Fibroblast of lung (primary cell): Measurements from ENCODE around the gene BRINP2.

ENCODE experiments used
- CTCF ChIP-seq, 2 donors: IDR thresholded peaks in 1 of 2; conservative IDR thresholded peaks in 1 of 2; 1 replicate in 1 of 2; 2 replicates in 1 of 2; pipeline ENCODE4 v1.5.1; 2011 to 2012; ENCODE audit warnings: low read length in 2 of 2, control low read depth in 1 of 2, inconsistent platforms in 1 of 2, low read depth in 1 of 2, mild to moderate bottlenecking in 1 of 2
- EZH2 ChIP-seq: IDR thresholded peaks from 2 replicates; pipeline ENCODE4 v1.5.1; 2012; ENCODE audit warnings: low read length, control low read depth, mild to moderate bottlenecking; ENCODE audit errors: missing control alignments

DNA sequence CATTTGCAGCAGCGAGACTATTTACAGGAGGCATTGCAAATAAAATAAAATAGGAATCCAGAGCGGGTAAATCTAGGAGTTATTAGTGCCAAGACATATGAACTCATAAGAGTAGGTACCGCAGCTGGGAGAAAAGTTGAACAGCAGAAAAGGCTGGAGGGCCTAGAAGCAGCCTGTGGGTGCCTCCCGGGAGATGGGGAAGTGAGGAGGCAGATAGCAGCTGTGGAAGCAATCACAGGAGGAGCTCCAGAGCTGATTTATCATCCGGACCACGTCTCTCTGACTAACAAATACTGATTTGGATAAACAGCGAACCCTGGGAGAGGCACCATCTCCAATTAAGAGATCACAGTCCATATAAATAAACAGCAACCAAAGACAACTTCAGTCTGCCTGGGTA lies 64.6 kb downstream of the BRINP2 start:
- no peak for TF ChIP-seq CTCF (conservative IDR thresholded peaks at IDR 0.05 in 1 of 2, IDR thresholded peaks at IDR 0.05 in 1 of 2; ENCODE audit: low read depth in 1 of 2, low read length in 2 of 2)
- TF ChIP-seq EZH2 = no peak
